ENCODE results near the gene OMG. TPM values are rescaled to one million over a fixed set of nuclear protein-coding genes. Genes with fewer than 3 reads are reported as not detected.
"Not testable (repeated sequence)": the region's sequence is repeated elsewhere in the genome, so short reads cannot be mapped to it uniquely, and the experiment has no call there.

Gene OMG
- total RNA-seq, 1 donor from 2014 or later: not detected

GRCh38 chr17:31293581-31293980 lies 3.5 kb downstream of the OMG start:
- Mint-ChIP-seq H3K9me3 (no peaks in the 10 kb centered on the region), H3K4me1 (peaks cover 3% of the 10 kb centered on the region), H3K4me3 (no peak overlapping the region), H3K36me3 (peaks cover 6% of the 10 kb centered on the region), H3K27me3 (ENCODE audit: low read depth) (no peaks in the 10 kb centered on the region), H3K27ac (no peak overlapping the region)
- TF ChIP-seq CTCF (IDR thresholded peaks at IDR 0.05; ENCODE audit: unreplicated experiment): no peak
- no peak for DNase-seq (ENCODE audit: low spot score in 2 of 2, unreplicated experiment in 2 of 2)

GRCh38 chr17:31291820-31292219 lies 5.2 kb downstream of the OMG start:
- no peak for TF ChIP-seq CTCF (IDR thresholded peaks at IDR 0.05; ENCODE audit: unreplicated experiment)
- DNase-seq (ENCODE audit: low spot score in 2 of 2, unreplicated experiment in 2 of 2): no peak
- Mint-ChIP-seq H3K36me3 (peaks cover 17% of the 10 kb centered on the region), H3K9me3 (no peaks in the 10 kb centered on the region), H3K4me1 (peaks cover 3% of the 10 kb centered on the region), H3K4me3 (no peak overlapping the region), H3K27me3 (ENCODE audit: low read depth) (no peaks in the 10 kb centered on the region), H3K27ac (no peak overlapping the region)

GRCh38 chr17:31289790-31290189 lies 7.2 kb downstream of the OMG start:
- Mint-ChIP-seq H3K4me3 (no peak overlapping the region), H3K4me1 (peaks cover 3% of the 10 kb centered on the region)

DNA sequence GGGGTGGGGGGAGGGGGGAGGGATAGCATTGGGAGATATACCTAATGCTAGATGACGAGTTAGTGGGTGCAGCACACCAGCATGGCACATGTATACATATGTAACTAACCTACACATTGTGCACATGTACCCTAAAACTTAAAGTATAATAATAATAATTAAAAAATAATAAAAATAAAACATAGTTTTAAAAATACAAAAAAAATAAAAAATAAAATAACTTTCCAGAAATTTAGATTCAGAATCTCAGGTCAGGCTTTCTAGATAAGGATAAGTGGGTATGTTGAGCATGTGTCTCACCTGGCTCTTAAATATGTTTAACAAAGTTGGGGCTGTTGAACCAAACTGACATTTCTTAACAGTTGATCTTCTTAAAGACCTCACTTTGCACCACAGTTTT lies 9.1 kb downstream of the OMG start:
- not testable (repeated sequence) for H3K9me3 Mint-ChIP-seq; H3K4me3 Mint-ChIP-seq; H3K27me3 Mint-ChIP-seq (ENCODE audit: low read depth); H3K4me1 Mint-ChIP-seq; H3K27ac Mint-ChIP-seq; DNase-seq (ENCODE audit: low spot score in 2 of 2, unreplicated experiment in 2 of 2)
- H3K36me3 Mint-ChIP-seq: peaks cover 25% of the 10 kb centered on the region

More at GRCh38 chr17:31289790-31290189, 7.2 kb downstream of the OMG start:
- no peak for TF ChIP-seq CTCF (IDR thresholded peaks at IDR 0.05; ENCODE audit: unreplicated experiment)
- H3K27me3 Mint-ChIP-seq (ENCODE audit: low read depth): no peaks in the 10 kb centered on the region
- no peaks in the 10 kb centered on the region for H3K9me3 Mint-ChIP-seq
- H3K36me3 Mint-ChIP-seq: peaks cover 19% of the 10 kb centered on the region
- no peak overlapping the region for H3K27ac Mint-ChIP-seq
- no peak for DNase-seq (ENCODE audit: low spot score in 2 of 2, unreplicated experiment in 2 of 2)

- H3K36me3 Mint-ChIP-seq: peaks cover 28% of the 10 kb centered on the region
- TF ChIP-seq CTCF (IDR thresholded peaks at IDR 0.05; ENCODE audit: unreplicated experiment): no peak
- no peaks in the 10 kb centered on the region for H3K27me3 Mint-ChIP-seq (ENCODE audit: low read depth)
- H3K4me3 Mint-ChIP-seq: no peak overlapping the region
- no peak for DNase-seq (ENCODE audit: low spot score in 2 of 2, unreplicated experiment in 2 of 2)
- H3K27ac Mint-ChIP-seq: no peak overlapping the region
- peaks cover 3% of the 10 kb centered on the region for H3K4me1 Mint-ChIP-seq
- H3K9me3 Mint-ChIP-seq: peaks cover 6% of the 10 kb centered on the region
These were observed 10.5 kb downstream of the OMG start for GRCh38 chr17:31286587-31286986.

GRCh38 chr17:31283841-31284240 lies 13.2 kb downstream of the OMG start:
- Mint-ChIP-seq H3K9me3 (peaks cover 6% of the 10 kb centered on the region), H3K4me3 (no peak overlapping the region), H3K27me3 (ENCODE audit: low read depth) (no peaks in the 10 kb centered on the region), H3K27ac (no peak overlapping the region), H3K36me3 (peaks cover 38% of the 10 kb centered on the region), H3K4me1 (no peaks in the 10 kb centered on the region)
- no peak for DNase-seq (ENCODE audit: low spot score in 2 of 2, unreplicated experiment in 2 of 2)
- TF ChIP-seq CTCF (IDR thresholded peaks at IDR 0.05; ENCODE audit: unreplicated experiment): no peak

Measured in mesothelial cell of epicardium (in vitro differentiated cells).